SK-N-SH (cell line): Measurements from ENCODE around the gene MBTPS2.

Source experiments
- GABPA ChIP-seq: IDR thresholded peaks from 2 replicates; pipeline ENCODE4 v1.4.0; 2012; ENCODE audit warnings: low read depth, mild to moderate bottlenecking
- POLR2AphosphoS5 ChIP-seq: IDR thresholded peaks from 2 replicates; pipeline ENCODE4 v1.6.1; 2012; ENCODE audit warnings: low read depth, low read length
- RAD21 ChIP-seq: IDR thresholded peaks from 2 replicates; pipeline ENCODE4 v1.6.1; 2012; ENCODE audit warnings: mild to moderate bottlenecking, low read length
- SIN3A ChIP-seq: IDR thresholded peaks from 2 replicates; pipeline ENCODE4 v1.6.1; 2012; ENCODE audit warnings: low read depth, mild to moderate bottlenecking, low read length, moderate library complexity, borderline replicate concordance
- TAF1 ChIP-seq: IDR thresholded peaks from 2 replicates; pipeline ENCODE4 v1.6.1; 2012; ENCODE audit warnings: low read depth, mild to moderate bottlenecking, low read length, moderate library complexity, borderline replicate concordance
- TF ChIP-seq, protein P1 (sequence below): fragments of 200-600 bp; sonication (generic); IDR thresholded peaks from 2 replicates; pipeline ENCODE4 v1.6.1; 2017; ENCODE audit warnings: antibody characterized with exemption, mild to moderate bottlenecking, moderate library complexity
- TF ChIP-seq, protein P2 (sequence below): IDR thresholded peaks from 2 replicates; pipeline ENCODE4 v1.4.0; 2012; ENCODE audit warnings: low read depth

DNA sequence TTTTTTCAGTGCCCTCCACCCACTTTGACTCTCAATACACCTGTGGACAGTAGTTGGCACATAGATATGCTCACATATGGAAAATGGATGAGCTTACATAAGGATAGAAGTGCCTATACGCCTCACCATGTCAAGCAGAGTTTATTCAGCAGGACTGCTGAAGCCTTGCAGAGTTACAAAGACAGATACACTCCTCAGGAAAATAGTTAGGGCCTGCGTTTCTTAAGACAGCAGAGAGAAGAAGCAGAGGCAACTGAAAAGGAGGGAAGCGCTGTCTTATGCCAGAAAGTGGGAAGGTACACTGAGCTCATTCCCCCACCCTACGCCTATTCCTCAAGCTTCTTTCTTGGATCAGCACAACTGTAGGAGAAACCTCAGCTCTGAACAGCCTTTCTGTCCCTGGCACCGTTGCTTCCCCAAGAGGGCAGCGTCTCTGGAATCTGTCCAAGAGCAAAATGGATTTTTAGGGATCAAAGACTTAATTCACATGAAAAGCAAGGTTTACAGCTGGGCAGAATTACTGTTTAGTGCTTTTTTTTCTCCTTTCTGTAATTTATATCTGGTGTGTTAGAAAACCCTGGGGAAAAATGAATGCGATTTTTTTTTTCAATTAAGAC, 37.3 kb upstream of the MBTPS2 start:
- TF ChIP-seq TAF1 (no peak), POLR2AphosphoS5 (no peak), GABPA (no peak), RAD21 (no peak), SIN3A (no peak)
- TF ChIP-seq, protein P1, sequence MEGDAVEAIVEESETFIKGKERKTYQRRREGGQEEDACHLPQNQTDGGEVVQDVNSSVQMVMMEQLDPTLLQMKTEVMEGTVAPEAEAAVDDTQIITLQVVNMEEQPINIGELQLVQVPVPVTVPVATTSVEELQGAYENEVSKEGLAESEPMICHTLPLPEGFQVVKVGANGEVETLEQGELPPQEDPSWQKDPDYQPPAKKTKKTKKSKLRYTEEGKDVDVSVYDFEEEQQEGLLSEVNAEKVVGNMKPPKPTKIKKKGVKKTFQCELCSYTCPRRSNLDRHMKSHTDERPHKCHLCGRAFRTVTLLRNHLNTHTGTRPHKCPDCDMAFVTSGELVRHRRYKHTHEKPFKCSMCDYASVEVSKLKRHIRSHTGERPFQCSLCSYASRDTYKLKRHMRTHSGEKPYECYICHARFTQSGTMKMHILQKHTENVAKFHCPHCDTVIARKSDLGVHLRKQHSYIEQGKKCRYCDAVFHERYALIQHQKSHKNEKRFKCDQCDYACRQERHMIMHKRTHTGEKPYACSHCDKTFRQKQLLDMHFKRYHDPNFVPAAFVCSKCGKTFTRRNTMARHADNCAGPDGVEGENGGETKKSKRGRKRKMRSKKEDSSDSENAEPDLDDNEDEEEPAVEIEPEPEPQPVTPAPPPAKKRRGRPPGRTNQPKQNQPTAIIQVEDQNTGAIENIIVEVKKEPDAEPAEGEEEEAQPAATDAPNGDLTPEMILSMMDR = no peak
- TF ChIP-seq, protein P2, sequence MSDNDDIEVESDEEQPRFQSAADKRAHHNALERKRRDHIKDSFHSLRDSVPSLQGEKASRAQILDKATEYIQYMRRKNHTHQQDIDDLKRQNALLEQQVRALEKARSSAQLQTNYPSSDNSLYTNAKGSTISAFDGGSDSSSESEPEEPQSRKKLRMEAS = no peak
